Measurements from ENCODE around the gene CGREF1. TPM values are rescaled to one million over a fixed set of nuclear protein-coding genes. Genes with fewer than 3 reads are reported as not detected.

The CGREF1 gene
- total and polyA plus RNA-seq, 2 donors (not counting 1 experiment from before 2014, with no cell fraction given): not detected

DNA sequence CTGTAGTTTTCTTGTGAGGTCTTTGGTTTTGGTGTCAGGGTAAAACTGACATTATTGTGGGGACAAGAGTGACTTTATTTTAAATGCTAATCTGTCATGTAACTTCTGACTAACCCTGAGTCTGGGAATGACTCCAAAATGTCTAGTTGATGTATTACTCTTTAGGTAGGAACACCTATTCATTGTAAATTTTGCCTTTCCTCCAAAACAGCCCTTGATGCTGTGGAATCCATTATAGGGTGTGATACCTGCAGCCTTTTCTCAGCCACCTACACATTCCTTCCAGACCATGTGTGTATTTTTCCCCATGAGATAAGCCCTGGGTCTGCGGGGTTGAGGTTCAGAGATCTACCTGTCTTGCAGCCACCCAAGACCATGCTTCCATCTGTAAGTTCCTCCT is 24.4 kb upstream of the CGREF1 start:
- TF ChIP-seq EZH2 (IDR thresholded peaks at IDR 0.05; ENCODE audit: borderline replicate concordance, insufficient read depth, low read depth, low read length, poor library complexity, severe bottlenecking): no peak
- TF ChIP-seq, protein P1, sequence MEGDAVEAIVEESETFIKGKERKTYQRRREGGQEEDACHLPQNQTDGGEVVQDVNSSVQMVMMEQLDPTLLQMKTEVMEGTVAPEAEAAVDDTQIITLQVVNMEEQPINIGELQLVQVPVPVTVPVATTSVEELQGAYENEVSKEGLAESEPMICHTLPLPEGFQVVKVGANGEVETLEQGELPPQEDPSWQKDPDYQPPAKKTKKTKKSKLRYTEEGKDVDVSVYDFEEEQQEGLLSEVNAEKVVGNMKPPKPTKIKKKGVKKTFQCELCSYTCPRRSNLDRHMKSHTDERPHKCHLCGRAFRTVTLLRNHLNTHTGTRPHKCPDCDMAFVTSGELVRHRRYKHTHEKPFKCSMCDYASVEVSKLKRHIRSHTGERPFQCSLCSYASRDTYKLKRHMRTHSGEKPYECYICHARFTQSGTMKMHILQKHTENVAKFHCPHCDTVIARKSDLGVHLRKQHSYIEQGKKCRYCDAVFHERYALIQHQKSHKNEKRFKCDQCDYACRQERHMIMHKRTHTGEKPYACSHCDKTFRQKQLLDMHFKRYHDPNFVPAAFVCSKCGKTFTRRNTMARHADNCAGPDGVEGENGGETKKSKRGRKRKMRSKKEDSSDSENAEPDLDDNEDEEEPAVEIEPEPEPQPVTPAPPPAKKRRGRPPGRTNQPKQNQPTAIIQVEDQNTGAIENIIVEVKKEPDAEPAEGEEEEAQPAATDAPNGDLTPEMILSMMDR (IDR thresholded peaks at IDR 0.05): no peak
- H3K4me1 ChIP-seq (ENCODE audit: control insufficient read depth in 2 of 2, insufficient read depth in 2 of 2, low read length in 2 of 2): no peaks in the 10 kb centered on the region
- H3K27me3 Mint-ChIP-seq: peaks cover 27% of the 10 kb centered on the region

DNA sequence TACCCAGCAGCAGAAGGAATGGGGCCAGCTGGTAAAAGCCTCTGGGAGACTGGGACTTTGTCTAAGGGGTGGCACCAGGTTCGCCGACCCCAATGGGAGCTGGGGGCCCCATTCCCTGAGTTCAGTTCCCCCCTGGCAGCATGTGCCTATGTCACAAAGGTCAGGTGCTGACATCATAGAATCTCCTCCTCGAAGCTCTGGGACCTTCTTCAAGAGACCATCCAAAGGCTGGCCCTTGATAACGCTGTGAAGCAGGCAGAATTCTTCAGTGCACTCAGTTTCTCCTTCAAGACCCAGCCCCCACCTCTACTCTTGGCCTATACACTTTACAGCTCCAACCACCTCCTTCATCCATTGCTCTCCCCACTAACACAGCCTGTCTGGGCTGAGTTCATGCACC is 20.4 kb upstream of the CGREF1 start, which contains the start of gene PRR30:
PRR30 (minus strand) TSS at position 101 of the 400 bp plus-strand sequence. CDS start 1,081 bp downstream, outside the sequence.
- no peak for ATAC-seq (ENCODE audit: low read depth)
- Histone ChIP-seq H3K9me3 (ENCODE audit: control extremely low read depth in 1 of 3, control insufficient read depth in 2 of 3, insufficient read depth in 1 of 3, low read length in 2 of 3) (no peaks in the 10 kb centered on the region), H3K79me2 (ENCODE audit: control insufficient read depth, insufficient read depth, low read length) (peaks cover under 1% of the 10 kb centered on the region), H2AFZ (ENCODE audit: insufficient read depth, low read depth, low read length, poor library complexity, severe bottlenecking) (no peak within 1 kb of the TSS), H3K4me1 (ENCODE audit: control insufficient read depth in 2 of 2, insufficient read depth in 2 of 2, low read length in 2 of 2) (peaks cover 9 to 12% of the 10 kb centered on the region in 2 donors), H3K36me3 (replicated peaks in 1 of 2; ENCODE audit: control extremely low read depth in 1 of 2, control insufficient read depth in 1 of 2, extremely low read depth in 1 of 2, insufficient read depth in 2 of 2, low read length in 1 of 2) (no peaks in the 10 kb centered on the region), H3K9ac (ENCODE audit: low read length) (no peak within 1 kb of the TSS), H4K20me1 (ENCODE audit: control insufficient read depth, insufficient read depth, low read length, poor library complexity, severe bottlenecking) (no peaks in the 10 kb centered on the region), H3K27me3 (replicated peaks in 1 of 4; ENCODE audit: control extremely low read depth in 1 of 4, control insufficient read depth in 3 of 4, insufficient read depth in 4 of 4, low read length in 3 of 4) (peaks cover 0 to 8% (median 0%) of the 10 kb centered on the region in 4 experiments), H3K4me3 (ENCODE audit: control extremely low read depth in 1 of 5, extremely low read depth in 1 of 5, insufficient read depth in 1 of 5, low read depth in 2 of 5, low read length in 4 of 5) (no peak within 1 kb of the TSS), H3K27ac (ENCODE audit: low read length in 2 of 2) (no peak within 1 kb of the TSS), H3K4me2 (replicated peaks; ENCODE audit: low read depth, low read length, poor library complexity, severe bottlenecking) (no peak within 1 kb of the TSS)
- ChIA-PET CTCF (no interaction called here), POLR2A (no interaction called here)
- no peaks in the 10 kb centered on the region for H3K9me3 Mint-ChIP-seq (ENCODE audit: insufficient read depth)
- intact Hi-C loops (cut with micrococcal nuclease): no loop called here
- TF ChIP-seq, protein P1 (IDR thresholded peaks at IDR 0.05): no peak
- no peak for TF ChIP-seq EZH2 (IDR thresholded peaks at IDR 0.05; ENCODE audit: borderline replicate concordance, insufficient read depth, low read depth, low read length, poor library complexity, severe bottlenecking)
- H3K4me3 Mint-ChIP-seq: no peak within 1 kb of the TSS
- H3K27me3 Mint-ChIP-seq: peaks cover 18% of the 10 kb centered on the region
- WGBS (ENCODE audit: insufficient coverage): 93% methylated on average over 4 of the region's 4 CpGs
- no peak for DNase-seq
- peaks cover 8% of the 10 kb centered on the region for H3K4me1 Mint-ChIP-seq
- H3K27ac Mint-ChIP-seq: no peak within 1 kb of the TSS

More for the DNA sequence above, 24.4 kb upstream of the CGREF1 start:
- H3K27me3 ChIP-seq (replicated peaks in 1 of 4; ENCODE audit: control extremely low read depth in 1 of 4, control insufficient read depth in 3 of 4, insufficient read depth in 4 of 4, low read length in 3 of 4): peaks cover 0 to 8% (median 0%) of the 10 kb centered on the region in 4 experiments
- H3K4me3 ChIP-seq (ENCODE audit: control extremely low read depth in 1 of 5, extremely low read depth in 1 of 5, insufficient read depth in 1 of 5, low read depth in 2 of 5, low read length in 4 of 5): no peak overlapping the region
- POLR2A ChIA-PET: no interaction called here
- H3K27ac ChIP-seq (ENCODE audit: low read length in 2 of 2): no peak overlapping the region
- no peak overlapping the region for H2AFZ ChIP-seq (ENCODE audit: insufficient read depth, low read depth, low read length, poor library complexity, severe bottlenecking)
- no peaks in the 10 kb centered on the region for H3K9me3 Mint-ChIP-seq (ENCODE audit: insufficient read depth)
- H3K4me1 Mint-ChIP-seq: no peaks in the 10 kb centered on the region
- no peak overlapping the region for H3K27ac Mint-ChIP-seq
- no peaks in the 10 kb centered on the region for H3K36me3 ChIP-seq (replicated peaks in 1 of 2; ENCODE audit: control extremely low read depth in 1 of 2, control insufficient read depth in 1 of 2, extremely low read depth in 1 of 2, insufficient read depth in 2 of 2, low read length in 1 of 2)
- DNase-seq: no peak
- no peaks in the 10 kb centered on the region for H3K79me2 ChIP-seq (ENCODE audit: control insufficient read depth, insufficient read depth, low read length)
- no CpG with 5 or more reads among the region's 1 CpG for WGBS (ENCODE audit: insufficient coverage)
- no peaks in the 10 kb centered on the region for H4K20me1 ChIP-seq (ENCODE audit: control insufficient read depth, insufficient read depth, low read length, poor library complexity, severe bottlenecking)
- no peaks in the 10 kb centered on the region for H3K9me3 ChIP-seq (ENCODE audit: control extremely low read depth in 1 of 3, control insufficient read depth in 2 of 3, insufficient read depth in 1 of 3, low read length in 2 of 3)
- CTCF ChIA-PET: no interaction called here
- intact Hi-C loops (cut with micrococcal nuclease): no loop called here
- no peak overlapping the region for H3K9ac ChIP-seq (ENCODE audit: low read length)
- H3K4me3 Mint-ChIP-seq: no peak overlapping the region
- ATAC-seq (ENCODE audit: low read depth): no peak
- H3K4me2 ChIP-seq (replicated peaks; ENCODE audit: low read depth, low read length, poor library complexity, severe bottlenecking): no peak overlapping the region
